HEK293 (cell line): ENCODE results near the gene SS18L1.

ENCODE experiments used
- ATF2 ChIP-seq: fragments of 450-650 bp; formaldehyde crosslinking; IDR thresholded peaks from 2 replicates; pipeline ENCODE4 v1.5.1; 2016; ENCODE audit warnings: missing biosample characterization, missing genetic modification characterization, low read depth
- CTCF ChIP-seq: fragments of 450-650 bp; formaldehyde crosslinking; IDR thresholded peaks from 2 replicates; pipeline ENCODE4 v1.5.1; 2016; ENCODE audit warnings: missing biosample characterization, missing genetic modification characterization
- KLF17 ChIP-seq: fragments of 450-650 bp; formaldehyde crosslinking; IDR thresholded peaks from 2 replicates; pipeline ENCODE4 v1.5.1; 2016; ENCODE audit warnings: missing biosample characterization, missing genetic modification characterization
- REST ChIP-seq: fragments of 450-650 bp; formaldehyde crosslinking; IDR thresholded peaks from 2 replicates; pipeline ENCODE4 v1.5.1; 2016; ENCODE audit warnings: missing biosample characterization, missing genetic modification characterization
- ZFP37 ChIP-seq: fragments of 450-650 bp; formaldehyde crosslinking; IDR thresholded peaks from 2 replicates; pipeline ENCODE4 v1.5.1; 2016; ENCODE audit warnings: missing biosample characterization, missing genetic modification characterization
- ZNF10 ChIP-seq: fragments of 450-650 bp; formaldehyde crosslinking; IDR thresholded peaks from 2 replicates; pipeline ENCODE4 v1.5.1; 2017; ENCODE audit warnings: missing biosample characterization, missing genetic modification characterization
- ZNF266 ChIP-seq: fragments of 450-650 bp; formaldehyde crosslinking; IDR thresholded peaks from 2 replicates; pipeline ENCODE4 v1.5.1; 2016; ENCODE audit warnings: missing biosample characterization, missing genetic modification characterization, low read depth
- ZNF626 ChIP-seq: fragments of 450-650 bp; sonication (Bioruptor Pico); formaldehyde crosslinking; IDR thresholded peaks from 2 replicates; pipeline ENCODE4 v1.5.1; 2018; ENCODE audit warnings: missing biosample characterization, missing genetic modification characterization, inconsistent platforms
- ZNF629 ChIP-seq: fragments of 450-650 bp; formaldehyde crosslinking; IDR thresholded peaks from 2 replicates; pipeline ENCODE4 v1.5.1; 2017; ENCODE audit warnings: missing biosample characterization, missing genetic modification characterization
- ZNF791 ChIP-seq: fragments of 450-650 bp; formaldehyde crosslinking; IDR thresholded peaks from 2 replicates; pipeline ENCODE4 v1.5.1; 2016; ENCODE audit warnings: missing biosample characterization, missing genetic modification characterization

GRCh38 chr20:62211216-62211615 is 67.6 kb downstream of the SS18L1 start:
- TF ChIP-seq REST (no peak), CTCF (tag by site-specific recombination) (no peak), KLF17 (tag by site-specific recombination) (no peak), ZNF266 (tag by site-specific recombination) (no peak), ZNF629 (tag by site-specific recombination) (no peak), ZFP37 (tag by site-specific recombination) (no peak), ZNF791 (no peak), ATF2 (tag by site-specific recombination) (no peak), ZNF626 (tag by site-specific recombination) (no peak), ZNF10 (no peak)
